Spleen (tissue), 7 donors: ENCODE data around the gene PURB.
"Not testable (repeated sequence)": the region's sequence is repeated elsewhere in the genome, so short reads cannot be mapped to it uniquely, and the experiment has no call there.

Experiments
- POLR2A ChIP-seq, 3 donors: fragments of 450-650 bp; IDR thresholded peaks; one replicate each; pipeline ENCODE4 v1.5.1; 2017; ENCODE audit warnings: antibody characterized with exemption in 3 of 3, mild to moderate bottlenecking in 1 of 3
- POLR2AphosphoS5 ChIP-seq, 3 donors: sonication (generic); formaldehyde crosslinking; IDR thresholded peaks; one replicate each; pipeline ENCODE4 v1.5.1; 2017; ENCODE audit warnings: antibody characterized with exemption in 3 of 3
- TF ChIP-seq, protein P1 (sequence below), 11 experiments: fragments of 200-600 bp in 7 of 11; fragments of 450-650 bp in 4 of 11; sonication (generic) in 4 of 11; IDR thresholded peaks in 8 of 11; conservative IDR thresholded peaks in 3 of 11; 1 replicate in 7 of 11; 2 replicates in 4 of 11; pipeline versions ENCODE4 v1.4.0 to v1.8.0; 2016 to 2021; ENCODE audit warnings: antibody characterized with exemption in 11 of 11, inconsistent platforms in 4 of 11, mild to moderate bottlenecking in 1 of 11
- donor health status: DM: no; HTN: no; CAD: no; lungs with moderate emphysema.
- donor health status: DM: no; HTN: no; CAD: no.
- donor health status: DM: no; HTN: no; CAD: no.

DNA sequence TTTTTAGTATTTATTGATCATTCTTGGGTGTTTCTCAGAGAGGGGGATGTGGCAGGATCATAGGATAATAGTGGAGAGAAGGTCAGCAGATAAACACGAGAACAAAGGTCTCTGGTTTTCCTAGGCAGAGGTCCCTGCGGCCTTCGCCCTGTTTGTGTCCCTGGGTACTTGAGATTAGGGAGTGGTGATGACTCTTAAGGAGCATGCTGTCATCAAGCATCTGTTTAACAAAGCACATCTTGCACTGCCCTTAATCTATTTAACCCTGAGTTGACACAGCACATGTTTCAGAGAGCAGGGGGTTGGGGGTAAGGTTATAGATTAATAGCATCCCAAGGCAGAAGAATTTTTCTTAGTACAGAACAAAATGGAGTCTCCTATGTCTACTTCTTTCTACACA lies 15.0 kb downstream of the PURB start:
- TF ChIP-seq, protein P1, sequence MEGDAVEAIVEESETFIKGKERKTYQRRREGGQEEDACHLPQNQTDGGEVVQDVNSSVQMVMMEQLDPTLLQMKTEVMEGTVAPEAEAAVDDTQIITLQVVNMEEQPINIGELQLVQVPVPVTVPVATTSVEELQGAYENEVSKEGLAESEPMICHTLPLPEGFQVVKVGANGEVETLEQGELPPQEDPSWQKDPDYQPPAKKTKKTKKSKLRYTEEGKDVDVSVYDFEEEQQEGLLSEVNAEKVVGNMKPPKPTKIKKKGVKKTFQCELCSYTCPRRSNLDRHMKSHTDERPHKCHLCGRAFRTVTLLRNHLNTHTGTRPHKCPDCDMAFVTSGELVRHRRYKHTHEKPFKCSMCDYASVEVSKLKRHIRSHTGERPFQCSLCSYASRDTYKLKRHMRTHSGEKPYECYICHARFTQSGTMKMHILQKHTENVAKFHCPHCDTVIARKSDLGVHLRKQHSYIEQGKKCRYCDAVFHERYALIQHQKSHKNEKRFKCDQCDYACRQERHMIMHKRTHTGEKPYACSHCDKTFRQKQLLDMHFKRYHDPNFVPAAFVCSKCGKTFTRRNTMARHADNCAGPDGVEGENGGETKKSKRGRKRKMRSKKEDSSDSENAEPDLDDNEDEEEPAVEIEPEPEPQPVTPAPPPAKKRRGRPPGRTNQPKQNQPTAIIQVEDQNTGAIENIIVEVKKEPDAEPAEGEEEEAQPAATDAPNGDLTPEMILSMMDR (IDR thresholded peaks at IDR 0.05 in 8 of 11, conservative IDR thresholded peaks at IDR 0.05 in 3 of 11) = not testable (repeated sequence)
- not testable (repeated sequence) for TF ChIP-seq POLR2A, POLR2AphosphoS5 (IDR thresholded peaks at IDR 0.05)
